HepG2 (cell line): ENCODE data around the gene SIGLEC8. TPM values are rescaled to one million over a fixed set of nuclear protein-coding genes. Genes with fewer than 3 reads are reported as not detected.

ENCODE experiments used
- ARID2 ChIP-seq: sonication (generic); formaldehyde crosslinking; IDR thresholded peaks from 2 replicates; pipeline ENCODE4 v1.8.1; 2022; ENCODE audit warnings: mild to moderate bottlenecking, missing genetic modification reagents, borderline replicate concordance
- ELF1 ChIP-seq: sonication (generic); formaldehyde crosslinking; IDR thresholded peaks from 2 replicates; pipeline ENCODE4 v1.4.0; 2020; ENCODE audit warnings: missing genetic modification reagents
- ELF3 ChIP-seq: IDR thresholded peaks from 2 replicates; pipeline ENCODE4 v1.6.1; 2016; ENCODE audit warnings: missing genetic modification reagents, missing compliant biosample characterization
- FOXA3 ChIP-seq: IDR thresholded peaks from 2 replicates; pipeline ENCODE4 v1.6.1; 2016; ENCODE audit warnings: missing genetic modification reagents, missing compliant biosample characterization
- GTF3A ChIP-seq: sonication (generic); formaldehyde crosslinking; conservative IDR thresholded peaks from 2 replicates; pipeline ENCODE4 v1.4.0; 2020; ENCODE audit warnings: mild to moderate bottlenecking, missing genetic modification reagents
- HMGXB3 ChIP-seq: sonication (generic); formaldehyde crosslinking; IDR thresholded peaks from 2 replicates; pipeline ENCODE4 v1.4.0; 2020; ENCODE audit warnings: missing genetic modification reagents, borderline replicate concordance
- HOXA7 ChIP-seq: sonication (generic); formaldehyde crosslinking; IDR thresholded peaks from 2 replicates; pipeline ENCODE4 v1.8.1; 2022; ENCODE audit warnings: mild to moderate bottlenecking, missing genetic modification reagents, moderate library complexity
- NCOR1 ChIP-seq: fragments of 200-600 bp; sonication (generic); IDR thresholded peaks from 2 replicates; pipeline ENCODE4 v1.7.0; 2017; ENCODE audit warnings: antibody characterized with exemption, low read length, borderline replicate concordance
- SIX4 ChIP-seq: sonication (generic); formaldehyde crosslinking; IDR thresholded peaks from 2 replicates; pipeline ENCODE4 v1.4.0; 2020; ENCODE audit warnings: missing genetic modification reagents
- SMARCC2 ChIP-seq: fragments of 450-650 bp; IDR thresholded peaks from 2 replicates; pipeline ENCODE4 v1.6.1; 2017; ENCODE audit warnings: antibody characterized with exemption, mild to moderate bottlenecking
- ZNF12 ChIP-seq: sonication (generic); formaldehyde crosslinking; IDR thresholded peaks from 2 replicates; pipeline ENCODE4 v1.5.0; 2020; ENCODE audit warnings: missing genetic modification reagents
- ZNF576 ChIP-seq: sonication (generic); formaldehyde crosslinking; IDR thresholded peaks from 2 replicates; pipeline ENCODE4 v1.4.0; 2020; ENCODE audit warnings: mild to moderate bottlenecking, missing genetic modification reagents
- ZNF703 ChIP-seq: sonication (generic); formaldehyde crosslinking; IDR thresholded peaks from 2 replicates; pipeline ENCODE4 v1.5.1; 2020; ENCODE audit warnings: missing genetic modification reagents, mild to moderate bottlenecking, moderate library complexity, borderline replicate concordance
- ZNF709 ChIP-seq: sonication (generic); formaldehyde crosslinking; IDR thresholded peaks from 2 replicates; pipeline ENCODE4 v1.5.0; 2020; ENCODE audit warnings: mild to moderate bottlenecking, missing genetic modification reagents
- ZUFSP ChIP-seq: sonication (generic); formaldehyde crosslinking; IDR thresholded peaks from 2 replicates; pipeline ENCODE4 v1.9.0; 2021; ENCODE audit warnings: missing genetic modification reagents, mild to moderate bottlenecking, borderline replicate concordance
- polyA plus RNA-seq, 8 experiments: library from polyadenylated mRNA; depleted of rRNA in 3 of 8; stranded (reverse) in 7 of 8; unstranded in 1 of 8; fragments of >200 nt; fragmentation: Illumina TruSeq in 4 of 8; extraction: Trizol in 4 of 8; gene quantifications; 2 replicates each; pipeline versions ENCODE4 v1.2.1 to v1.2.3, GENCODE V29; 2011 to 2016; ENCODE audit warnings: low read depth in 4 of 8, missing spikeins in 1 of 8, mixed read lengths in 1 of 8; ENCODE audit not compliant: insufficient read depth in 1 of 8
- total RNA-seq, 5 experiments: library from RNA; depleted of rRNA; stranded (reverse); fragments of >200 nt; fragmentation: Illumina TruSeq; extraction: Trizol; gene quantifications; 2 replicates each; pipeline ENCODE4 v1.2.3, GENCODE V29; 2016; ENCODE audit warnings: low read depth in 1 of 5
- TF ChIP-seq, protein P1 (sequence below): sonication (generic); formaldehyde crosslinking; IDR thresholded peaks from 2 replicates; pipeline ENCODE4 v1.8.1; 2023; ENCODE audit warnings: mild to moderate bottlenecking, missing genetic modification reagents, borderline replicate concordance
- TF ChIP-seq, protein P2 (sequence below): sonication (generic); formaldehyde crosslinking; IDR thresholded peaks from 2 replicates; pipeline ENCODE4 v1.8.0; 2022; ENCODE audit warnings: mild to moderate bottlenecking, missing genetic modification reagents, moderate library complexity

SIGLEC8 gene
- total and polyA plus RNA-seq, 2 of the 13 experiments (the other 11 are each of a cell fraction or from before 2014, with no cell fraction given): not detected

- no peak for TF ChIP-seq HOXA7 (CRISPR knock-in tag)
- no peak for TF ChIP-seq ZNF703 (CRISPR knock-in tag)
- TF ChIP-seq GTF3A (CRISPR knock-in tag): 0 out of 2 replicates have a peak, but pooled peaks have one; percentile 33
- no peak for TF ChIP-seq ARID2 (CRISPR knock-in tag)
- TF ChIP-seq NCOR1: no peak
- peak; percentile 92 for TF ChIP-seq ZNF12 (CRISPR knock-in tag)
- peak; percentile 89 for TF ChIP-seq ELF3 (CRISPR knock-in tag)
- no peak for TF ChIP-seq SMARCC2
- peak; percentile 74 for TF ChIP-seq FOXA3 (CRISPR knock-in tag)
- peak; percentile 93 for TF ChIP-seq ZNF709 (CRISPR knock-in tag)
- TF ChIP-seq, protein P1, sequence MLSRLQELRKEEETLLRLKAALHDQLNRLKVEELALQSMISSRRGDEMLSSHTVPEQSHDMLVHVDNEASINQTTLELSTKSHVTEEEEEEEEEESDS: peak; percentile 91; the same call in 1 of the 2 replicates
- 0 out of 2 replicates have a peak, but pooled peaks have one; percentile 65 for TF ChIP-seq ZUFSP (CRISPR knock-in tag)
- TF ChIP-seq SIX4: peak; percentile 89
- TF ChIP-seq ZNF576 (CRISPR knock-in tag): no peak
- TF ChIP-seq HMGXB3 (CRISPR knock-in tag): peak; percentile 97
- TF ChIP-seq ELF1 (CRISPR knock-in tag): peak; percentile 44
- TF ChIP-seq, protein P2, sequence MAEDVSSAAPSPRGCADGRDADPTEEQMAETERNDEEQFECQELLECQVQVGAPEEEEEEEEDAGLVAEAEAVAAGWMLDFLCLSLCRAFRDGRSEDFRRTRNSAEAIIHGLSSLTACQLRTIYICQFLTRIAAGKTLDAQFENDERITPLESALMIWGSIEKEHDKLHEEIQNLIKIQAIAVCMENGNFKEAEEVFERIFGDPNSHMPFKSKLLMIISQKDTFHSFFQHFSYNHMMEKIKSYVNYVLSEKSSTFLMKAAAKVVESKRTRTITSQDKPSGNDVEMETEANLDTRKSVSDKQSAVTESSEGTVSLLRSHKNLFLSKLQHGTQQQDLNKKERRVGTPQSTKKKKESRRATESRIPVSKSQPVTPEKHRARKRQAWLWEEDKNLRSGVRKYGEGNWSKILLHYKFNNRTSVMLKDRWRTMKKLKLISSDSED (CRISPR knock-in tag): peak; percentile 91; the same call in 1 of the 2 replicates
These were observed 36.2 kb downstream of the SIGLEC8 start (continued) for GRCh38 chr19:51422053-51422448.
